CD14-positive monocyte (primary cell): ENCODE data around the gene HS1BP3. TPM values are rescaled to one million over a fixed set of nuclear protein-coding genes. Genes with fewer than 3 reads are reported as not detected.
A peak's percentile ranks its signal among the peaks of the same experiment; 100 is the strongest.

Experiments used
- DNase-seq, 3 donors: peaks; one replicate each; pipeline ENCODE4 v3.0.0-alpha.2; 2011 to 2022
- H2AFZ ChIP-seq: 2 replicates; pipeline ENCODE4 v1.6.0; 2012; ENCODE audit warnings: mild to moderate bottlenecking, low read depth, low read length, inconsistent platforms; ENCODE audit not compliant: insufficient read depth, poor library complexity, severe bottlenecking
- H3K27ac ChIP-seq, 2 donors: 1 replicate in 1 of 2; 2 replicates in 1 of 2; pipeline ENCODE4 v1.5.1; 2012 to 2013; ENCODE audit warnings: low read length in 2 of 2, control low read depth in 1 of 2, inconsistent platforms in 1 of 2, low read depth in 1 of 2, mild to moderate bottlenecking in 1 of 2
- H3K27me3 ChIP-seq, 2 donors: one replicate each; pipeline versions ENCODE4 v1.6.0 to v1.6.1; 2011 to 2013; ENCODE audit warnings: low read length in 2 of 2; ENCODE audit not compliant: control insufficient read depth in 2 of 2, insufficient read depth in 2 of 2
- H3K36me3 ChIP-seq, 2 donors: replicated peaks in 1 of 2; 1 replicate in 1 of 2; 2 replicates in 1 of 2; pipeline versions ENCODE4 v1.5.1 to v1.6.1; 2012 to 2013; ENCODE audit warnings: low read length in 2 of 2, control low read depth in 1 of 2, inconsistent platforms in 1 of 2, mild to moderate bottlenecking in 1 of 2; ENCODE audit not compliant: insufficient read depth in 2 of 2, control insufficient read depth in 1 of 2
- H3K4me1 ChIP-seq, 2 donors: 1 replicate in 1 of 2; 2 replicates in 1 of 2; pipeline versions ENCODE4 v1.5.1 to v1.6.1; 2012 to 2013; ENCODE audit warnings: low read length in 2 of 2, control low read depth in 1 of 2, inconsistent platforms in 1 of 2, mild to moderate bottlenecking in 1 of 2, moderate library complexity in 1 of 2; ENCODE audit not compliant: insufficient read depth in 2 of 2, control insufficient read depth in 1 of 2
- H3K4me2 ChIP-seq: replicated peaks from 2 replicates; pipeline ENCODE3; 2012; ENCODE audit warnings: low read length, moderate library complexity, mild to moderate bottlenecking; ENCODE audit not compliant: poor library complexity, severe bottlenecking; ENCODE audit errors: extremely low read depth
- H3K4me3 ChIP-seq, 3 experiments: fragments of 200-600 bp in 1 of 3; sonication (generic) in 1 of 3; replicated peaks in 1 of 3; 1 replicate in 2 of 3; 2 replicates in 1 of 3; pipeline ENCODE4 v1.5.1; 2011 to 2013; ENCODE audit warnings: low read length in 3 of 3, mild to moderate bottlenecking in 3 of 3, control low read depth in 2 of 3, low read depth in 2 of 3, inconsistent platforms in 1 of 3, moderate library complexity in 1 of 3
- H3K79me2 ChIP-seq: 2 replicates; pipeline ENCODE4 v1.6.0; 2012; ENCODE audit warnings: mild to moderate bottlenecking, control low read depth, inconsistent platforms, low read length, moderate library complexity; ENCODE audit not compliant: insufficient read depth
- H3K9ac ChIP-seq: 2 replicates; pipeline ENCODE4 v1.6.0; 2017; ENCODE audit warnings: low read length, mild to moderate bottlenecking; ENCODE audit not compliant: insufficient read depth, poor library complexity, severe bottlenecking
- H3K9me3 ChIP-seq, 2 donors: replicated peaks in 1 of 2; 1 replicate in 1 of 2; 2 replicates in 1 of 2; pipeline versions ENCODE4 v1.5.1 to v1.6.1; 2012 to 2013; ENCODE audit warnings: low read length in 2 of 2, control low read depth in 1 of 2; ENCODE audit not compliant: control insufficient read depth in 1 of 2, insufficient read depth in 1 of 2
- H4K20me1 ChIP-seq: 2 replicates; pipeline ENCODE4 v1.6.0; 2012; ENCODE audit warnings: mild to moderate bottlenecking, low read length, control low read depth, moderate library complexity; ENCODE audit not compliant: insufficient read depth
- H3K27ac Mint-ChIP-seq, 7 donors: one replicate each; pipeline ENCODE4 v1.8.0; 2020; ENCODE audit warnings: mild to moderate bottlenecking in 7 of 7, mixed read lengths in 7 of 7, moderate library complexity in 6 of 7, inconsistent platforms in 2 of 7
- H3K27me3 Mint-ChIP-seq, 3 donors: one replicate each; pipeline ENCODE4 v1.8.0; 2021 to 2022; ENCODE audit warnings: low read depth in 3 of 3, mild to moderate bottlenecking in 3 of 3, mixed read lengths in 3 of 3, moderate library complexity in 3 of 3, inconsistent platforms in 1 of 3
- H3K36me3 Mint-ChIP-seq, 2 donors: one replicate each; pipeline ENCODE4 v1.8.0; 2020; ENCODE audit warnings: mixed read lengths in 2 of 2, inconsistent platforms in 1 of 2, mild to moderate bottlenecking in 1 of 2
- H3K4me1 Mint-ChIP-seq: one replicate; pipeline ENCODE4 v1.8.0; 2020; ENCODE audit warnings: mild to moderate bottlenecking, mixed read lengths
- H3K4me3 Mint-ChIP-seq, 2 donors: one replicate each; pipeline ENCODE4 v1.8.0; 2020; ENCODE audit warnings: mild to moderate bottlenecking in 2 of 2, mixed read lengths in 2 of 2, moderate library complexity in 1 of 2
- H3K9me3 Mint-ChIP-seq, 7 donors: one replicate each; pipeline ENCODE4 v1.8.0; 2020 to 2022; ENCODE audit warnings: mixed read lengths in 7 of 7, mild to moderate bottlenecking in 6 of 7, moderate library complexity in 6 of 7, inconsistent platforms in 2 of 7
- CTCF ChIP-seq: fragments of 200-600 bp; IDR thresholded peaks from one replicate; pipeline ENCODE4 v1.8.0; 2022; ENCODE audit warnings: antibody characterized with exemption, mild to moderate bottlenecking
- WGBS: methylation state at CpG from one replicate; pipeline ENCODE4 v1.1.5; 2013; ENCODE audit warnings: missing lambda C conversion rate; ENCODE audit not compliant: insufficient coverage; 5-methylcytosine and 5-hydroxymethylcytosine counted together
- intact Hi-C, 2 donors: fragments of 100-400 bp; cut with micrococcal nuclease; formaldehyde crosslinking; loops; one replicate each; pipeline versions ENCODE4 v1.15.0 to v1.15.1; 2023
- polyA plus RNA-seq, 3 donors: library from polyadenylated mRNA; depleted of rRNA in 1 of 3; unstranded in 2 of 3; stranded (reverse) in 1 of 3; fragments of 300-500 nt in 2 of 3; fragments of >200 nt in 1 of 3; fragmentation: Illumina TruSeq in 2 of 3; gene quantifications; 1 replicate in 2 of 3; 2 replicates in 1 of 3; pipeline ENCODE4 v1.2.3, GENCODE V29; 2012 to 2021

The HS1BP3 gene
- polyA plus RNA-seq, 3 donors, result 45.1 to 48.9 (median 45.4) TPM

- H3K27ac Mint-ChIP-seq, result no peak overlapping the region
- peaks cover 10% of the 10 kb centered on the region for H3K4me1 Mint-ChIP-seq
- no peak overlapping the region for H3K4me3 ChIP-seq
- H3K36me3 Mint-ChIP-seq, result peaks cover 2 to 3% of the 10 kb centered on the region in 2 donors
- H3K9me3 Mint-ChIP-seq, result peaks cover 0 to 13% (median 0%) of the 10 kb centered on the region in 7 donors
- peaks cover 11 to 34% of the 10 kb centered on the region in 2 donors for H3K27me3 ChIP-seq
- no peaks in the 10 kb centered on the region for H3K36me3 ChIP-seq
- TF ChIP-seq CTCF, result no peak
- H3K27ac ChIP-seq, result no peak overlapping the region
- no peak overlapping the region for H3K9ac ChIP-seq
- H4K20me1 ChIP-seq, result no peaks in the 10 kb centered on the region
- 36% methylated on average over 3 of the region's 6 CpGs for WGBS
- no peak overlapping the region for H3K4me2 ChIP-seq
- H3K79me2 ChIP-seq, result no peaks in the 10 kb centered on the region
- peaks cover 41 to 46% (median 45%) of the 10 kb centered on the region in 3 donors for H3K27me3 Mint-ChIP-seq
- no peak for DNase-seq
- no peak overlapping the region for H3K4me3 Mint-ChIP-seq
- no peaks in the 10 kb centered on the region for H3K4me1 ChIP-seq
- intact Hi-C loops, result no loop called here
- peaks cover 0 to 2% of the 10 kb centered on the region in 2 donors for H3K9me3 ChIP-seq
- H2AFZ ChIP-seq, result no peak overlapping the region
Observed at GRCh38 chr2:20675701-20676352, 24.9 kb upstream of the HS1BP3 start.

- Histone ChIP-seq H3K36me3 (no peaks in the 10 kb centered on the region), H3K9ac (no peak overlapping the region), H3K4me1 (no peaks in the 10 kb centered on the region), H3K9me3 (peaks cover 0 to 2% of the 10 kb centered on the region in 2 donors), H3K4me2 (no peak overlapping the region), H2AFZ (no peak overlapping the region), H3K27ac (no peak overlapping the region), H4K20me1 (no peaks in the 10 kb centered on the region), H3K4me3 (no peak overlapping the region), H3K79me2 (no peaks in the 10 kb centered on the region), H3K27me3 (peaks cover 13 to 36% of the 10 kb centered on the region in 2 donors)
- DNase-seq, result no peak
- Mint-ChIP-seq H3K36me3 (peaks cover 0 to 3% of the 10 kb centered on the region in 2 donors), H3K4me1 (peaks cover 10% of the 10 kb centered on the region), H3K27me3 (peaks cover 46 to 53% (median 52%) of the 10 kb centered on the region in 3 donors), H3K4me3 (peak overlapping the region in 1 of 2 donors; percentile 62), H3K9me3 (peaks cover 0 to 13% (median 2%) of the 10 kb centered on the region in 7 donors), H3K27ac (peak overlapping the region in 1 of 7 donors; percentile 19)
- WGBS, result 38% methylated on average over 16 of the region's 16 CpGs
- TF ChIP-seq CTCF, result no peak
- intact Hi-C loops, result no loop called here
Observed at GRCh38 chr2:20674974-20675679, 24.2 kb upstream of the HS1BP3 start.
